Measurements from ENCODE around the gene RBFOX2. TPM values are rescaled to one million over a fixed set of nuclear protein-coding genes. Genes with fewer than 3 reads are reported as not detected.

The RBFOX2 gene
- total and polyA plus RNA-seq, 2 of the 13 experiments (the other 11 are each of a cell fraction or from before 2014, with no cell fraction given) = 37.3 to 40.4 TPM

DNA sequence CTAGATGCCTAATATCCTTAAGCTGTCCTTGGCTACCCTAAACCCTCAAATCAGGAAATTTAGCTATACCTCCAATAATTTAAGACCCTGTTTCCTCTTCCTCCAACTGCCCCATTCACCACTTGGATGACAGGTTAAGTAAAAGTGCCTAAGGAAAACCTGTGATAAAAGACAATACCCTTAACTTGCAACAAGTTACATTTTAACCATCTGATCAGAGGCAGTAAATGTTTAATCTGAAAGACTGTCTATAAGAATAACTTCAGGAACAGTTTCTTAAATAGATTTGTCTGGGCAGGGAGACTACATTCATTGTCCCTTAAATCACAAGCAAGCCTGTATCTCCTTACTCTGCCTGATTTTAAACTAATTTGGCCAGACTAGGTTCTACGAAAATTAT, 181.8 kb downstream of the RBFOX2 start (continued):
- TF ChIP-seq ZMYM4 (CRISPR knock-in tag; IDR thresholded peaks at IDR 0.05) (no peak), ZFP37 (CRISPR knock-in tag; IDR thresholded peaks at IDR 0.05; ENCODE audit: borderline replicate concordance) (no peak), ZBTB38 (CRISPR knock-in tag; IDR thresholded peaks at IDR 0.05) (no peak)
- TF ChIP-seq, protein P1, sequence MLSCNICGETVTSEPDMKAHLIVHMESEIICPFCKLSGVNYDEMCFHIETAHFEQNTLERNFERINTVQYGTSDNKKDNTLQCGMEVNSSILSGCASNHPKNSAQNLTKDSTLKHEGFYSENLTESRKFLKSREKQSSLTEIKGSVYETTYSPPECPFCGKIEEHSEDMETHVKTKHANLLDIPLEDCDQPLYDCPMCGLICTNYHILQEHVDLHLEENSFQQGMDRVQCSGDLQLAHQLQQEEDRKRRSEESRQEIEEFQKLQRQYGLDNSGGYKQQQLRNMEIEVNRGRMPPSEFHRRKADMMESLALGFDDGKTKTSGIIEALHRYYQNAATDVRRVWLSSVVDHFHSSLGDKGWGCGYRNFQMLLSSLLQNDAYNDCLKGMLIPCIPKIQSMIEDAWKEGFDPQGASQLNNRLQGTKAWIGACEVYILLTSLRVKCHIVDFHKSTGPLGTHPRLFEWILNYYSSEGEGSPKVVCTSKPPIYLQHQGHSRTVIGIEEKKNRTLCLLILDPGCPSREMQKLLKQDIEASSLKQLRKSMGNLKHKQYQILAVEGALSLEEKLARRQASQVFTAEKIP (CRISPR knock-in tag; IDR thresholded peaks at IDR 0.05; ENCODE audit: borderline replicate concordance) = no peak

DNA sequence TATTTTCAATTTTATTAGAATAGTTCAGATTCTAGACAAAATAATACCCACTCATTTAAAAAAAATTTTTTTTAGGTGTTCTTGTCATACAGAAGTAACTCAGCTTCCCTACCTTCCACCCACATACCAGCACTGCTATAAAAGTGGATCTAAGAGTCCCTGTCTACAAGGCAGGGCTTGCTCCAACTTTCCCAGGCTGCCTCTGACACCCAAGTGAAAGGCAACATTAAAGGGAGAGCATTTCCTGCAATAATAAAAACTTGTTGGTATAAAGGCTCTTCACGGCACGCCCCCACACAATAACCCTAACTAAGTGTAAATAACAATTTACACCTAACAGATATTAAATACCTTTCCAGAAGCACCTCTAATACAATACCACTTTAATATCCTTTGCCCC, 183.7 kb downstream of the RBFOX2 start:
- TF ChIP-seq ZNF878 (CRISPR knock-in tag; IDR thresholded peaks at IDR 0.05) (no peak), JUN (CRISPR knock-in tag; IDR thresholded peaks at IDR 0.05) (no peak), ZNF629 (CRISPR knock-in tag; conservative IDR thresholded peaks at IDR 0.05) (no peak), U2AF2 (IDR thresholded peaks at IDR 0.05; ENCODE audit: low read depth, low read length) (no peak)
- Histone ChIP-seq H3K9me3 (ENCODE audit: low read length) (no peaks in the 10 kb centered on the region), H3K4me2 (ENCODE audit: low read depth, low read length) (no peak overlapping the region), H2AFZ (ENCODE audit: low read length) (no peak overlapping the region), H3K4me1 (ENCODE audit: insufficient read depth, low read length) (peaks cover 12% of the 10 kb centered on the region), H3K36me3 (replicated peaks in 1 of 2; ENCODE audit: control insufficient read depth in 1 of 2, insufficient read depth in 2 of 2, low read length in 2 of 2) (no peaks in the 10 kb centered on the region), H3K27me3 (ENCODE audit: control insufficient read depth in 1 of 2, insufficient read depth in 2 of 2, low read length in 2 of 2) (no peaks in the 10 kb centered on the region), H4K20me1 (ENCODE audit: insufficient read depth, low read length) (no peaks in the 10 kb centered on the region), H3K79me2 (ENCODE audit: insufficient read depth, low read length) (peaks cover 10% of the 10 kb centered on the region), H3K4me3 (replicated peaks in 1 of 3; ENCODE audit: insufficient read depth in 1 of 3, low read depth in 2 of 3, low read length in 3 of 3) (no peak overlapping the region), H3K27ac (ENCODE audit: extremely low read length, insufficient read depth, low read length) (no peak overlapping the region), H3K9ac (ENCODE audit: insufficient read depth, low read depth, low read length) (no peak overlapping the region)
- in situ Hi-C loops (cut with HindIII; ENCODE audit: extremely low pct_ligation_motif_present, low pct_unique_long_range_greater_than_20kb) = no loop called here
- ChIA-PET CTCF (ENCODE audit: low intra/inter-chr PET ratio, low total read pairs) (no interaction called here), POLR2A (no interaction called here)
- DNase-seq (ENCODE audit: low spot score) (no peak), ATAC-seq (no peak), FAIRE-seq (no peak)
- intact Hi-C loops (cut with micrococcal nuclease; ENCODE audit: unreplicated experiment) = loop anchor here (5.0 kb wide), 1 partner anchor 83 kb away; no protein-coding TSS in a partner anchor
- 98% methylated on average over 2 of the region's 2 CpGs for WGBS (ENCODE audit: low lambda C conversion rate)
- BruUV-seq (replicated peaks) = no TSS peak
